Upper lobe of left lung (tissue), 6 donors: ENCODE measurements around the gene EXO5. TPM values are rescaled to one million over a fixed set of nuclear protein-coding genes. Genes with fewer than 3 reads are reported as not detected.

Experiments
- ATAC-seq, 2 donors: fragments of 200-7000 bp; cut with Tn5 transposase; one replicate each; pipeline ENCODE4 v1.9.1; 2022; ENCODE audit warnings: mild to moderate bottlenecking in 2 of 2, moderate library complexity in 2 of 2; ENCODE audit not compliant: low FRiP score in 2 of 2
- DNase-seq, 2 donors: peaks; one replicate each; pipeline ENCODE4 v3.0.0-alpha.2; 2019 to 2020
- H3K27ac ChIP-seq, 4 donors: fragments of 200-600 bp; sonication (generic); one replicate each; pipeline ENCODE4 v1.5.1; 2016 to 2019
- H3K27me3 ChIP-seq, 4 donors: fragments of 200-600 bp; sonication (generic); one replicate each; pipeline ENCODE4 v1.5.1; 2017 to 2019
- H3K36me3 ChIP-seq, 4 donors: fragments of 200-600 bp; sonication (generic); one replicate each; pipeline ENCODE4 v1.5.1; 2016 to 2019
- H3K4me1 ChIP-seq, 4 donors: fragments of 200-600 bp; sonication (generic); one replicate each; pipeline ENCODE4 v1.5.1; 2018 to 2019
- H3K4me3 ChIP-seq, 4 donors: fragments of 200-600 bp; sonication (generic); one replicate each; pipeline ENCODE4 v1.5.1; 2017 to 2019; ENCODE audit warnings: mild to moderate bottlenecking in 2 of 4, moderate library complexity in 1 of 4
- H3K9me3 ChIP-seq, 4 donors: fragments of 200-600 bp; sonication (generic); one replicate each; pipeline ENCODE4 v1.5.1; 2018 to 2019
- CTCF ChIP-seq, 6 experiments: fragments of 450-650 bp in 4 of 6; fragments of 200-600 bp in 2 of 6; sonication (generic) in 2 of 6; IDR thresholded peaks; one replicate each; pipeline ENCODE4 v1.5.1; 2016 to 2019; ENCODE audit warnings: antibody characterized with exemption in 6 of 6
- EP300 ChIP-seq, 4 donors: sonication (generic); formaldehyde crosslinking; IDR thresholded peaks; one replicate each; pipeline ENCODE4 v1.5.1; 2017; ENCODE audit warnings: antibody characterized with exemption in 4 of 4, control low read depth in 2 of 4
- POLR2A ChIP-seq, 4 donors: fragments of 450-650 bp; IDR thresholded peaks; one replicate each; pipeline ENCODE4 v1.5.1; 2016 to 2017; ENCODE audit warnings: antibody characterized with exemption in 4 of 4, mild to moderate bottlenecking in 2 of 4
- POLR2AphosphoS5 ChIP-seq, 2 donors: sonication (generic); formaldehyde crosslinking; IDR thresholded peaks; one replicate each; pipeline ENCODE4 v1.5.1; 2017; ENCODE audit warnings: antibody characterized with exemption in 2 of 2
- WGBS, 2 donors: methylation state at CpG; one replicate each; pipeline ENCODE4 v1.1.5; 2017 to 2018; 5-methylcytosine and 5-hydroxymethylcytosine counted together
- total RNA-seq, 6 donors: library from RNA; depleted of rRNA in 4 of 6; stranded (reverse); fragments of >200 nt in 4 of 6; gene quantifications; one replicate each; pipeline versions ENCODE4 v1.1.0 to v1.2.1, GENCODE V29; 2016 to 2021
- donor health status: DM: no; HTN: no; CAD: no; lungs with moderate emphysema.
- donor health status: DM: no; HTN: yes; CAD: no; lungs with severe emphysema.

Gene EXO5
- total RNA-seq, 6 donors from 2014 or later: 5.5 to 30.4 (median 9.9) TPM

GRCh38 chr1:40476924-40477677 lies 31.5 kb upstream of the EXO5 start, which contains the start of gene ZFP69:
TSS of gene ZFP69 (plus strand) at chr1:40477290. CDS start at chr1:40479362, 2,072 bp downstream.
- Histone ChIP-seq H3K27ac (peak within 1 kb of the TSS; percentile 59 to 75 (median 67)), H3K9me3 (peaks cover 9 to 22% (median 14%) of the 10 kb centered on the region in 4 donors), H3K27me3 (no peaks in the 10 kb centered on the region), H3K4me3 (peak within 1 kb of the TSS; percentile 32 to 97 (median 82)), H3K36me3 (peaks cover 0 to 3% (median 0%) of the 10 kb centered on the region in 4 donors), H3K4me1 (peaks cover 0 to 15% (median 7%) of the 10 kb centered on the region in 4 donors)
- peak; percentile 83 to 98 for ATAC-seq
- DNase-seq: peak; percentile 67 to 95
- WGBS, 2 donors: 0 to 1% methylated on average over 28 to 37 of the region's 65 CpGs
- TF ChIP-seq CTCF (IDR thresholded peaks at IDR 0.05) (peak in 1 of 6 experiments; percentile 14), POLR2AphosphoS5 (IDR thresholded peaks at IDR 0.05) (peak; percentile 15 to 29), POLR2A (IDR thresholded peaks at IDR 0.05) (peak in 2 of 4 donors; percentile 27 to 73), EP300 (IDR thresholded peaks at IDR 0.05) (no peak)

GRCh38 chr1:40477678-40478053 lies 30.9 kb upstream of the EXO5 start:
- Histone ChIP-seq H3K4me1 (peaks cover 0 to 15% (median 7%) of the 10 kb centered on the region in 4 donors), H3K4me3 (peak overlapping the region; percentile 32 to 97 (median 82)), H3K27ac (peak overlapping the region; percentile 59 to 75 (median 67)), H3K27me3 (no peaks in the 10 kb centered on the region), H3K36me3 (peaks cover 0 to 7% (median 0%) of the 10 kb centered on the region in 4 donors), H3K9me3 (peaks cover 9 to 20% (median 14%) of the 10 kb centered on the region in 4 donors)
- ATAC-seq: peak; percentile 54 to 58
- DNase-seq: no peak
- 6 to 8% methylated on average over 10 to 12 of the region's 17 CpGs for WGBS, 2 donors
- TF ChIP-seq CTCF (IDR thresholded peaks at IDR 0.05): no peak
- TF ChIP-seq POLR2A (IDR thresholded peaks at IDR 0.05): no peak
- no peak for TF ChIP-seq POLR2AphosphoS5 (IDR thresholded peaks at IDR 0.05)
- no peak for TF ChIP-seq EP300 (IDR thresholded peaks at IDR 0.05)

GRCh38 chr1:40478276-40478675 lies 30.3 kb upstream of the EXO5 start:
- ATAC-seq (no peak), DNase-seq (no peak)
- H3K27ac ChIP-seq: no peak overlapping the region
- H3K4me1 ChIP-seq: peaks cover 0 to 15% (median 7%) of the 10 kb centered on the region in 4 donors
- H3K4me3 ChIP-seq: peak overlapping the region in 1 of 4 donors; percentile 97
- TF ChIP-seq POLR2A (IDR thresholded peaks at IDR 0.05) (no peak), EP300 (IDR thresholded peaks at IDR 0.05) (no peak), CTCF (IDR thresholded peaks at IDR 0.05) (no peak), POLR2AphosphoS5 (IDR thresholded peaks at IDR 0.05) (no peak)
- H3K9me3 ChIP-seq: peaks cover 9 to 19% (median 14%) of the 10 kb centered on the region in 4 donors
- H3K36me3 ChIP-seq: peaks cover 0 to 7% (median 0%) of the 10 kb centered on the region in 4 donors
- 74 to 75% methylated on average over 2 of the region's 2 CpGs for WGBS, 2 donors
- H3K27me3 ChIP-seq: no peaks in the 10 kb centered on the region

GRCh38 chr1:40479156-40479555 lies 29.4 kb upstream of the EXO5 start:
- TF ChIP-seq POLR2AphosphoS5 (IDR thresholded peaks at IDR 0.05) (no peak), POLR2A (IDR thresholded peaks at IDR 0.05) (no peak), CTCF (IDR thresholded peaks at IDR 0.05) (no peak), EP300 (IDR thresholded peaks at IDR 0.05) (no peak)
- Histone ChIP-seq H3K27me3 (no peaks in the 10 kb centered on the region), H3K4me3 (no peak overlapping the region), H3K27ac (no peak overlapping the region), H3K36me3 (peaks cover 0 to 12% (median 0%) of the 10 kb centered on the region in 4 donors), H3K9me3 (peaks cover 7 to 17% (median 10%) of the 10 kb centered on the region in 4 donors), H3K4me1 (peaks cover 0 to 15% (median 7%) of the 10 kb centered on the region in 4 donors)
- ATAC-seq (no peak), DNase-seq (no peak)
- 78 to 85% methylated on average over 4 of the region's 4 CpGs for WGBS, 2 donors
